Suprapubic skin (tissue), 4 donors: Measurements from ENCODE around the gene ADD2. TPM values are rescaled to one million over a fixed set of nuclear protein-coding genes. Genes with fewer than 3 reads are reported as not detected.

Experiments
- DNase-seq, 2 donors: peaks; one replicate each; pipeline ENCODE4 v3.0.0-alpha.2; 2019; ENCODE audit warnings: low spot score in 2 of 2
- H3K27ac ChIP-seq: fragments of 200-600 bp; sonication (generic); one replicate; pipeline ENCODE4 v1.5.1; 2019
- H3K27me3 ChIP-seq: fragments of 200-600 bp; sonication (generic); one replicate; pipeline ENCODE4 v1.5.1; 2019
- H3K36me3 ChIP-seq: fragments of 200-600 bp; sonication (generic); one replicate; pipeline ENCODE4 v1.5.1; 2019
- H3K4me1 ChIP-seq: fragments of 200-600 bp; sonication (generic); one replicate; pipeline ENCODE4 v1.5.1; 2019
- H3K4me3 ChIP-seq: fragments of 200-600 bp; sonication (generic); one replicate; pipeline ENCODE4 v1.5.1; 2019; ENCODE audit warnings: mild to moderate bottlenecking
- H3K9me3 ChIP-seq: fragments of 200-600 bp; sonication (generic); one replicate; pipeline ENCODE4 v1.5.1; 2019
- EP300 ChIP-seq: sonication (generic); formaldehyde crosslinking; IDR thresholded peaks from one replicate; pipeline ENCODE4 v1.6.1; 2017; ENCODE audit warnings: antibody characterized with exemption
- POLR2A ChIP-seq, 2 donors: fragments of 450-650 bp; IDR thresholded peaks; one replicate each; pipeline ENCODE4 v1.6.1; 2017; ENCODE audit warnings: antibody characterized with exemption in 2 of 2, mild to moderate bottlenecking in 2 of 2, moderate library complexity in 2 of 2
- POLR2AphosphoS5 ChIP-seq, 3 donors: sonication (generic); formaldehyde crosslinking; IDR thresholded peaks; one replicate each; pipeline ENCODE4 v1.6.1; 2017; ENCODE audit warnings: antibody characterized with exemption in 3 of 3
- WGBS: methylation state at CpG from one replicate; pipeline ENCODE4 v1.1.5; 2018; 5-methylcytosine and 5-hydroxymethylcytosine counted together
- total RNA-seq, 4 donors: library from RNA; depleted of rRNA; stranded (reverse); fragments of >200 nt; gene quantifications; one replicate each; pipeline ENCODE4 v1.1.0, GENCODE V29; 2016
- TF ChIP-seq, protein P1 (sequence below), 2 donors: fragments of 200-600 bp in 1 of 2; fragments of 450-650 bp in 1 of 2; sonication (generic) in 1 of 2; IDR thresholded peaks; one replicate each; pipeline ENCODE4 v1.5.1; 2016 to 2019; ENCODE audit warnings: antibody characterized with exemption in 2 of 2, mild to moderate bottlenecking in 1 of 2, moderate library complexity in 1 of 2

ADD2 gene
- total RNA-seq, 4 donors from 2014 or later = 1.4 to 2.3 (median 1.5) TPM

DNA sequence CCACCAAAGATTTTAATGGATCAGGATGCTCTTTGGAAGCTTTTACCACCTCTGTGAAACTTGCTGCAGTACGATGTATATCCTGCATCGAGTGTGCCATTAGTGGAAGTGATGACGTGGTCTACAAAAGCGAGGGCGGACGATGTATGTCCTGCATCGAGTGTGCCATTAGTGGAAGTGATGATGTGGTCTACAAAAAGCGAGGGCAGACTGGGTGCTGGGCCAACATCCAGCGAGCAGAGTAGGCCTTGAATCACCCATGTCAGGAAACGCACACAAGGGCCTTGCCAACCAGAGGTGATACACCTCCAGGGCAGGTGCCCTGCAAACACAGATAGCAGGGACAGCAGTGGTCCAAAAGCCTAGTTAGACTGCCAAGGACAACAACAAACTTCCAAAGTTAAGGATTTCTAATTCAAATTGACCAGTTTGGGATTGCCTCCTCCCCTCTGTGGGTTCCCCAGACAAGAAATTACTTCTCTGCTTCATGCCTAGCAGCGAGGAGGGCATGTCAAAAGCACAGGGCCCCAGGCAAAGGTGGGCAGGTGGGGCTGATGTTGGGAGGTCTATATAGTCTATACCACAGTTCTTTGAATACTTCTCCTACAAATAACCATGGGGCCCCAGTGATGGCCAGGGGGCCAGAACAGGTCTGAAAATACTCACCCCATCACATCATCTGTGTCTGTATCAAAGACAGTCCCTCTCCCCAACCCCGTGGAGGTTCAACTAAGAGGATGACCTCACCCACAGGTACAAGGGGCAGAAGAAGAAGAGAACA lies 70.2 kb downstream of the ADD2 start:
- Histone ChIP-seq H3K27ac (no peak overlapping the region), H3K9me3 (no peaks in the 10 kb centered on the region), H3K27me3 (peaks cover 4% of the 10 kb centered on the region), H3K4me1 (no peaks in the 10 kb centered on the region), H3K36me3 (no peaks in the 10 kb centered on the region), H3K4me3 (no peak overlapping the region)
- 90% methylated on average over 12 of the region's 12 CpGs for WGBS
- TF ChIP-seq EP300 (no peak), POLR2AphosphoS5 (IDR thresholded peaks at IDR 0.05) (no peak), POLR2A (IDR thresholded peaks at IDR 0.05) (no peak)
- DNase-seq = peak in 1 of 2 donors; percentile 68

DNA sequence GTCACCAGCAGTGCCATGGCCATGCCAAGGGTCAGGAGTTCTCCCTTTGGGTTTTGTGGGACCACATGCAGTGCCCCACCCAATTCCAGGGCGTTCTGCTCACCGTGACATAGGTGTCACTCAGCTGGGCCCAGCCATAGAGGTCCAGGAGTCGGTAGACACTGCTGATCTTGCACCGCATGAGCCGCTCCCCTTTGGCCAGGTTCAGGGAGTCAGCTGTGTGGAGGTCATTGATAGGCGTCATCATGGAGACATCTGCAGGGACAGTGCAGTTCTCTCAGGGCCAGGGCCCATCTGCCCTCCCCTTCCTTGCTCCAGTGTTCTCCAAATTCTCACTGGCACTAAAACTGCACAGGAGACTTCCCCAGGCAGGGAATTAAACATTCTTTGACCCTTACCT lies 71.9 kb downstream of the ADD2 start:
- Histone ChIP-seq H3K4me3 (no peak overlapping the region), H3K36me3 (no peaks in the 10 kb centered on the region), H3K4me1 (no peaks in the 10 kb centered on the region), H3K27me3 (peaks cover 4% of the 10 kb centered on the region), H3K27ac (no peak overlapping the region), H3K9me3 (no peaks in the 10 kb centered on the region)
- WGBS = 98% methylated on average over 6 of the region's 6 CpGs
- DNase-seq = peak in 1 of 2 donors; percentile 56
- TF ChIP-seq POLR2AphosphoS5 (IDR thresholded peaks at IDR 0.05) (no peak), POLR2A (IDR thresholded peaks at IDR 0.05) (no peak), EP300 (no peak)
- TF ChIP-seq, protein P1, sequence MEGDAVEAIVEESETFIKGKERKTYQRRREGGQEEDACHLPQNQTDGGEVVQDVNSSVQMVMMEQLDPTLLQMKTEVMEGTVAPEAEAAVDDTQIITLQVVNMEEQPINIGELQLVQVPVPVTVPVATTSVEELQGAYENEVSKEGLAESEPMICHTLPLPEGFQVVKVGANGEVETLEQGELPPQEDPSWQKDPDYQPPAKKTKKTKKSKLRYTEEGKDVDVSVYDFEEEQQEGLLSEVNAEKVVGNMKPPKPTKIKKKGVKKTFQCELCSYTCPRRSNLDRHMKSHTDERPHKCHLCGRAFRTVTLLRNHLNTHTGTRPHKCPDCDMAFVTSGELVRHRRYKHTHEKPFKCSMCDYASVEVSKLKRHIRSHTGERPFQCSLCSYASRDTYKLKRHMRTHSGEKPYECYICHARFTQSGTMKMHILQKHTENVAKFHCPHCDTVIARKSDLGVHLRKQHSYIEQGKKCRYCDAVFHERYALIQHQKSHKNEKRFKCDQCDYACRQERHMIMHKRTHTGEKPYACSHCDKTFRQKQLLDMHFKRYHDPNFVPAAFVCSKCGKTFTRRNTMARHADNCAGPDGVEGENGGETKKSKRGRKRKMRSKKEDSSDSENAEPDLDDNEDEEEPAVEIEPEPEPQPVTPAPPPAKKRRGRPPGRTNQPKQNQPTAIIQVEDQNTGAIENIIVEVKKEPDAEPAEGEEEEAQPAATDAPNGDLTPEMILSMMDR (IDR thresholded peaks at IDR 0.05) = no peak

GRCh38 chr2:70692256-70692655 lies 75.7 kb downstream of the ADD2 start:
- Histone ChIP-seq H3K27me3 (peaks cover under 1% of the 10 kb centered on the region), H3K36me3 (no peaks in the 10 kb centered on the region), H3K4me3 (no peak overlapping the region), H3K9me3 (no peaks in the 10 kb centered on the region), H3K4me1 (no peaks in the 10 kb centered on the region), H3K27ac (no peak overlapping the region)
- 89% methylated on average over 11 of the region's 17 CpGs for WGBS
- no peak for TF ChIP-seq POLR2A (IDR thresholded peaks at IDR 0.05)
- TF ChIP-seq, protein P1 (IDR thresholded peaks at IDR 0.05) = no peak
- TF ChIP-seq EP300 = no peak
- TF ChIP-seq POLR2AphosphoS5 (IDR thresholded peaks at IDR 0.05) = no peak
- peak in 1 of 2 donors; percentile 50 for DNase-seq

- TF ChIP-seq POLR2AphosphoS5 (IDR thresholded peaks at IDR 0.05) = no peak
- TF ChIP-seq POLR2A (IDR thresholded peaks at IDR 0.05) = no peak
- TF ChIP-seq EP300 = no peak
- TF ChIP-seq, protein P1 (IDR thresholded peaks at IDR 0.05) = no peak
- Histone ChIP-seq H3K27me3 (peaks cover under 1% of the 10 kb centered on the region), H3K27ac (no peak overlapping the region), H3K4me1 (no peaks in the 10 kb centered on the region), H3K36me3 (no peaks in the 10 kb centered on the region), H3K4me3 (no peak overlapping the region), H3K9me3 (no peaks in the 10 kb centered on the region)
- peak in 1 of 2 donors; percentile 37 for DNase-seq
- 89% methylated on average over 8 of the region's 8 CpGs for WGBS
Observed at GRCh38 chr2:70691497-70692140, 76.4 kb downstream of the ADD2 start.

DNA sequence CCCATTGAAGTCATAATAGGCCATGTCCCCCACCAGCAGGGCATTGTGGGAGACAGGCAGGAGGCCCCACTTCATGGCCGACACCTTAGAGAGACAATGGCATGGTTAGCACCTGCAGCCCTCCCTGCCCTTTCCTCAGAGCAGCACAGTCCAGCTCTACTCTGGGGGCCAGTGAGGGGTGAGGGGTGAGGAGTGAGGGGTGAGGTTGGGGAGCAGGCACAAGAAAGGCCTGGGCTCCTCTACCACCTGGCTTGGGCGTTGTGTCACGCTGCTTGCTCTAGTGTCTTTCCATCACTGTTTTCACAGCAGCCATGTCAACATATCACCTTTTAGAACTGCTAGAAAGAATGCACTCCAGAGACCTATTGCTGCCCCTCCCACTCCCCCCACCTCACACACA lies 77.2 kb downstream of the ADD2 start:
- H3K4me3 ChIP-seq = no peak overlapping the region
- WGBS = 97% methylated on average over 3 of the region's 3 CpGs
- H3K36me3 ChIP-seq = no peaks in the 10 kb centered on the region
- no peak overlapping the region for H3K27ac ChIP-seq
- no peaks in the 10 kb centered on the region for H3K9me3 ChIP-seq
- TF ChIP-seq EP300 (no peak), POLR2AphosphoS5 (IDR thresholded peaks at IDR 0.05) (no peak), POLR2A (IDR thresholded peaks at IDR 0.05) (no peak)
- TF ChIP-seq, protein P1 (IDR thresholded peaks at IDR 0.05) = no peak
- DNase-seq = peak in 1 of 2 donors; percentile 48
- H3K27me3 ChIP-seq = peaks cover 7% of the 10 kb centered on the region
- H3K4me1 ChIP-seq = no peaks in the 10 kb centered on the region
